CD4-positive, alpha-beta T cell treated with Interleukin-10 for 1 hour (primary cell): Measurements from ENCODE around the gene CCDC57.
A peak's percentile ranks its signal among the peaks of the same experiment; 100 is the strongest.
"Not testable (repeated sequence)": the region's sequence is repeated elsewhere in the genome, so short reads cannot be mapped to it uniquely, and the experiment has no call there.

ENCODE experiments used
- DNase-seq: peaks from one replicate; pipeline ENCODE4 v3.0.0-alpha.2; 2020

CCDC57 gene

GRCh38 chr17:82175201-82175600 lies 37.4 kb downstream of the CCDC57 start:
- no peak for DNase-seq

DNA sequence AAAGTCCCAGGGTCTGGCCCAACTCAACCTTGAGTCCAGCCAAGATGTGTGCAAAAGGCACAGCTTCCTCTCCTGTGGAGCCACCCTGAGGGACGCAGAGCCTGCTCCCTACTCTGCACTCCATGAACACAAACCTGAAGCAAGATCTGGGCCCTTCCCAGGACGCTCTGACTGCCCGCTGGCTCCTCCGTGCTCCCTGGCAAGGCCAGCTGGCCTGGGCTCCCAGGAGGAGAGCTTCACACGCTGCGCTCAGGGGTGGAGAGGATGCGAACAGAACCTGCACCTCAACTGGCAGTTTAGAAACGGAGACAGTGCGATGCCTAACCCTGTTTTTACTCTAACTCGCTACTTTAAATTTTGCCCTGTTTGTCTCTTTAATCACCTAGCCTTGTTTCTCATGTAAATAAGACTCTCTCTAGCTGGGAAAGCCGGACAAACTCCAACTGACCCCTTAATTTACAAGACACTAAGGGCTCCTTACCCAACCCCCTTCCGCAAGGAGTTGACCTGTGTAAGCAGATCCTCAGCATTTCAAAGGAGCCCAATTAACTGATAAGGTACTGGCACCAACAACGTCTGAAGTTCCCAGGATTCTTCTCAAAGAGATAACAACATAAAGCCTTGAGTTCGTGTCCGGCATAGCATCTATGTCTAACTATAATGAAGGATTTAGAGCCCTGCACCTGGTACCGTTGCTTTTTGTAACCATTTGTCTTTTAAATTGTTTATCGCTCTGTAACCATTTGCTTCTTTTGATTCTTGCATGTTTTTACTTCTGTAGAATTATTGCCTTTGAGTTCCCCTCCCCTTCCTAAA lies 38.4 kb downstream of the CCDC57 start:
- DNase-seq = not testable (repeated sequence)

DNA sequence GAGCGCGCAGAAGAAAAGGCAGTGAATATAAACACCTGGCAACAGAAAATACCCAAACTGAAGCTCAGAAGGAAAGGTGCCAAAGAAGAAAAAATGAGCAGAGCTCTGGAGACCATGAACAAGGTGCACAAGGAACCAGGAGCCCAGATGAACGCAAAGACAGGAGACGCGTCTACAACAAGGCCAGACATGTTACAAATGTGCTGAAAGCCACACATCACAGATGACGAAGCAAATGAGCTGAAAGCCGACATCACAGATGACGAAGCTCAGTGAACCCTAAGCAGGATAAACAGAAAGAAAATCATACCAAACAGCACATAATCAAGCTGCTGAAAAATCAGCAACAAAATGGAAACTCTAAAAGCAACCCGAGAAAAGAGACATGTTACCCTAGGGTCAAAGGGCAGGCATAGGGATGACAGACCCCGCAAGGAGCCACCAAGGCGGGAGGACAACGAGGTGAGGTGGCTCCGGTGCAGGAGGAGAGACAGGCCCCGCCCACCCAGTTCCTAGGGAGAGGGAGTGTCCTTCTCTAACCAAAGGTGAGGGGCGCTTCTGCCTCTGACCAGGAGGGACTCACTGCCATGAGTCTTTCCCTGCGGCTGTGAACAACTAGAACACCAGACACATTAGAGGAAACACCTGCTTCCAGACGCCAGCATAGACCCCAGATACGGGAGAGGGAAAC lies 39.1 kb downstream of the CCDC57 start:
- no peak for DNase-seq

GRCh38 chr17:82172486-82173160 lies 40.0 kb downstream of the CCDC57 start:
- no peak for DNase-seq

DNA sequence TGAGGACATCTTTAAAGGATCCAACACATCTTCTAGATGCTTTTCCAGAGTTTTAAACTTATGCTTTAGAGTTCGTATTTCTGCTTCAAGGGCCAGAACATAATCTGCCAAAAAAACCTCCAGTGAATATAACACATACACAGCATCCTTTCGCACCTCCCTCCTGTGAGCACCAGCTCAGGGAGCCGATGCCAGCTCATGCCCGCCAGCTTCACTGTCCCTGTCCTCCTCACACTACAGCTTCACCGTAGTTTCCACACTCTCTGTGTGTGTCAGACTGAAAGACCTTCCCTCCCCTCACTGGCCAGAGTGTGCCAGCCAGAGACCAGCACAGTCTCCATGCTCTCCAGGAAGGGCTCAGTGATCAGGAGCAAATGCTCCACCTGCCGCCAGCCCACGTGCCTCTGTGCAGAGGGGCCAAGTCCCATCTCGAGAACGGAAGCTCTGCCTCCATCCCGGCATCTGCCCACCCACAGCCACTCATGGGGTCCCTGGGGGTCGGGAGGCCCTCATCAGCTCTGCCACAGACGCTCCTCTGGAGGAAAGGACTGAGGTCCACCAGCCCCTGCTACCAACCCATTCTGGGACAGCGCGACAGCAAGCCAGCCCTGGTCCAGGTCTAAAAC lies 40.8 kb downstream of the CCDC57 start:
- no peak for DNase-seq

DNA sequence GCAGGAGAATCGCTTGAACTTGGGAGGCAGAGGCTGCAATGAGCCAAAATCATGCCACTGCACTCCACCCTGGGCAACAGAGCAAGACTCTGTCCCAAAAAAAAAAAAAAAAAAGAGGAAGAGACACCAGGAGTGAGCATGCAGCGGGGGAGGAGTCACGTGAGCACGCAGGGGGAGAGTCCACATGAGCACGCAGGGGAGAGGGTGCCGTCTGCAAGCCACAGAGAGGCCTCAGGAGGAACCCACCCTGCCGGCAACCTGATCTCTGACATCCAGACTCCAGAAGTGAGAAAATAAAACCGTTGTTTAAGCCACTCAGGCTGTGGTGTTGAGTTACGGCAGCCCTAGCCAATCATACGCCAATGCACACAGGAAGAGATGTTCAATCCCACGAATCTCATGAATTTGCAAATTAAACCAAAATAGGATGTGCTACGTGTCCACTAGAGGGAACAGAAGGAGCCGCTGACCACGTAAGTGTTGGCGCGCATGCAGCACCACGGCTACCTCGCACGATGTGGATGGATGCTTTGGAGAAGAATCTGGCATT lies 42.2 kb downstream of the CCDC57 start:
- peak; percentile 6 for DNase-seq

- DNase-seq = no peak
Measured at GRCh38 chr17:82168568-82168967, 44.1 kb downstream of the CCDC57 start.

GRCh38 chr17:82167028-82167427 lies 45.6 kb downstream of the CCDC57 start:
- no peak for DNase-seq

DNA sequence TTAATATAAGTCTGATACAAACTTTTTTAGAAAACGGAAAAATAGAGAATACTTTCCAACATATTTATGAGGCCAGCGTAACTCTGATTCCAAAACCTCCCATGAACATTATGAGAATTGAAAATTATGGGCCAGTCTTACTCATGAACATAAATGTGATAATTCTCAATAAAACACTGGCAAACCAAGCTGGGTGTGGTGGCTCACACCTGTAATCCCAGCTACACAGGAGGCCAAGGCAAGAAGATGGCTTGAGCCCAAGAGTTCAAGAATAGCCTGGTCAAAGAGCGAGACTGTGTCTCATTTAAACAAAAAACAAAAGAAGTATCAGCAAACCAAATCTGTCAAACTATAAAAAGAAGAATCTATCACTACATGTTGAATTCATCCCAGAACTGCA lies 47.8 kb downstream of the CCDC57 start:
- no peak for DNase-seq

DNA sequence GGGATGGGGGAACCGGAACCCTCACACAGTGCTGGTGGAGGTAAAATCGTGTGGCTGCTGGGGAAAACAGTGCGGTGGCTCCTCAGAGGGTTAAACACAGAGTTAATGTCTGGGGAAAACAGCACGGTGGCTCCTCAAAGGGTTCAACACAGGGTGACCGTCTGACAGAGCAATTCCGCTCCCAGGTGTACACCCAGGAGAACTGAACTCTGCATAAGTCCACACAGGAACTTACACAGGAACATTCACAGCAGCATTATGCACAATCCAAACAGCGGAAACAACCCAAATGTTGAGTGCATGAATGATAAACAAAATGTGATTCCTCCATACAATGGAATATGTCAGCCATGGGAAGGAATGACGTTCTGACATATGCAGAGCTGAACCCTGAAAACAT lies 51.4 kb downstream of the CCDC57 start:
- DNase-seq = no peak

DNA sequence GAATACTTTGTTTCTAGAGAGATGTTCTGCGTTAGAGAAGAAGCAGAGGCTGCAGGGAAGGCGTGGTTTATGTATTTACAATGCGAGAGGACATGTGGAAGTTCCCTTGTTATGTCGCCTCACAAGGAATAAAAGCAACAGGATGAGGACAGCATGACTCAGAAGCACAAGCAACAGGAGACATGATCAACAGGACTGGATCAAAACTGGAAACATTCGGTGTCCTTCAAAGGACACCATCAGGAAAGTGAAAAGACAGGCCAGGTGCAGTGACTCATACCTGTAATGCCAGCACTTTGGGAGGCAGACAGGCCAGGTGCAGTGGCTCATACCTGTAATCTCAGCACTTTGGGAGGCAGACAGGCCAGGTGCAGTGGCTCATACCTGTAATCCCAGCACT lies 52.6 kb downstream of the CCDC57 start:
- no peak for DNase-seq

- no peak for DNase-seq
Measured at GRCh38 chr17:82158825-82159224, 53.8 kb downstream of the CCDC57 start.

DNA sequence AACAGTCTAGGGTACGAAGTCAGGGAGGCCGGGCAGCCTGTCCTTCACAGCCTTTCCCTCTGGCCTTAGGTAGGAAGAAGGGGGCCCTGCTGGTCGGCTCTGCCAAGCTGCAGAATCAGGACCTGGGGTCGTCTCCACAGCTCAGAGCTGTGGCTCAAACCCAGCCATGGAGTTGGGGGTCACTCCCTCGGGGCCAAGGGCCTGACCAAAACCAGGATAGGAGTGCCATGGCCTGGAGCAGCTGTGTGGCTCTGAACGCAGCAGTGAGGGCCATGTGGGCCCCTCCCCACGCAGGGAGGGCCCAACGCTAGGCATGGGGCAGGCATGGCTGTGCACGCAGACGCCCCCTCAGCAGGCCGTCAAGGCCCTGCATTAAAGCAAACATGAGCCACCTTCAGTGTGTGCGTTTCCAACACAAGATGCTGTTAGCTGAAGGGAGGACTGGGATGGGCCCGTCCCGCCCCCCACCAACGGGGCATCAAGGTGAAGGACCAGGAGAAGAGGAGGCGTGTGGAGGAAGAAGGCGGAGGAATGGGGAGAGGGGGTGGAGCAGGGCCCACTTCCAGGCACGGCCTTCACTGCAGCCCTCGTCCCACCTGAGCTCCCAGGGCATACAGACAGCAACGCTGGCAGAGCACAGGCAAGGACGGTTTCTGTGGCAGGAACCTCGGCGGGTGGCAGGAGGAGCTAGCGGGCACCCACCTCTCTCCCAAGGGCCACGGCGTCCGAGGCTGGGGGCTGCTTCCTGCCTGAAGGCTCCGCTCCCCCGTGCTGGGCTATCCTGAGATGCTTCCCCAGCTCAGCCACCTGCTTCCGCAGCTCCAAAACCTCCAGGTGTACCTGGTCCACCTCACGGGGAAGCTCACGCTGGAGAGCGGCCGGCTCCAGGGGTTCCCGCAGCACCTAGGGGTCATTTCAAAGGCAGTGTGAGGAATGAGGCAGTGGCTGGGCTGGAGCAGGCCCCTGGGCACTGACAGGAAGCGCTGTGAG lies 55.3 kb downstream of the CCDC57 start:
- no peak for DNase-seq

GRCh38 chr17:82156284-82156925 lies 56.2 kb downstream of the CCDC57 start:
- no peak for DNase-seq

- DNase-seq = no peak
Measured at GRCh38 chr17:82155606-82156005, 57.0 kb downstream of the CCDC57 start.

- DNase-seq = no peak
Measured at GRCh38 chr17:82154881-82155331, 57.7 kb downstream of the CCDC57 start.

DNA sequence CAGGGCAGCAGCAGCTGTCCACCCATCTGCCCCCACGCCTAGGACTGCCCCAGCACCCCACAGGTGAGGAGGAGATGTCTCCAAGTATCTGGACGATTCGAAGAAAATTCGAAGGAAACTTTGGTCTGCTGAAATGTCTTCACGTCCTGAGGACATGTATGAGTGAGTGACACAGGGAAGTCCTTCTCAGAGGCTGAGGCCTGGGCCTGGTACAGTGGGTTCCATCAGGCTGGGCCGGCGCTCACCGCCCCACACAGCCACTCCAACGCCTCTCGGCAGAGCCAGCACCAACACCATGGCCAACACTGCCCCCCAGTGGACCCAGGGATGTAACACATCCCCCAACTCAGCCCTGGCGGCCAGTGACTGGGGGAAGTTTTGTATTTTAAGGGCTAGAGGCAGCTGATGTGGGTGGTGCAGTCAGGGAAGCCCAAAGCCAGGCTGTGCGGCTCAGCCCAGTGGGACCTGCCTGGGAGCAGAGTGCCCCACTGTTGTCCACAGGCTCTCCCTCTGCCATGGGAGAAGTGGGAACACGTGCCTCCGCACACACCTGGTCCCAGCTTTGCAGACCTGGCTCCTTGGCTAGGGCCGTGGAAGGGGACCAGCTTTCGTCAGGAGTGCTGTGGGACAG lies 58.8 kb downstream of the CCDC57 start:
- DNase-seq = peak; percentile 86

DNA sequence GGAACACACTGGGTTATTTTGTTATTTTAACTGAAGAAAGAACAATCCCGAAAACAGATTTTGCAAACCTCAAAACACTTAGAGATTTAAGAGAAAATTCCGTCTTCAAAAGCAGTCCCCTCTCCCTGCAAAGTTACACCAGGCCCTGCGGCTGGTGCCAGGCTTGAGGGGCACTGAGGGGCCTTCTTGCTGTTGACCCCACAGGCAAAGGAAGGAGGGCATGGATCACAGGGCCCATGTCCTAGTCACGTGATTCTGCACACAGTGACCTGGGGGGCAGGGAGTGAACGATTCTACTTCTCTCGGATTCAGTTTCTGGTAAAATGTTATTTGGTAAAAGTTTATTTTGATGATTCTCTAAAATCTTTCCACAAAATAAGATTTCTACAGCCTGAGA lies 59.3 kb downstream of the CCDC57 start:
- no peak for DNase-seq

DNA sequence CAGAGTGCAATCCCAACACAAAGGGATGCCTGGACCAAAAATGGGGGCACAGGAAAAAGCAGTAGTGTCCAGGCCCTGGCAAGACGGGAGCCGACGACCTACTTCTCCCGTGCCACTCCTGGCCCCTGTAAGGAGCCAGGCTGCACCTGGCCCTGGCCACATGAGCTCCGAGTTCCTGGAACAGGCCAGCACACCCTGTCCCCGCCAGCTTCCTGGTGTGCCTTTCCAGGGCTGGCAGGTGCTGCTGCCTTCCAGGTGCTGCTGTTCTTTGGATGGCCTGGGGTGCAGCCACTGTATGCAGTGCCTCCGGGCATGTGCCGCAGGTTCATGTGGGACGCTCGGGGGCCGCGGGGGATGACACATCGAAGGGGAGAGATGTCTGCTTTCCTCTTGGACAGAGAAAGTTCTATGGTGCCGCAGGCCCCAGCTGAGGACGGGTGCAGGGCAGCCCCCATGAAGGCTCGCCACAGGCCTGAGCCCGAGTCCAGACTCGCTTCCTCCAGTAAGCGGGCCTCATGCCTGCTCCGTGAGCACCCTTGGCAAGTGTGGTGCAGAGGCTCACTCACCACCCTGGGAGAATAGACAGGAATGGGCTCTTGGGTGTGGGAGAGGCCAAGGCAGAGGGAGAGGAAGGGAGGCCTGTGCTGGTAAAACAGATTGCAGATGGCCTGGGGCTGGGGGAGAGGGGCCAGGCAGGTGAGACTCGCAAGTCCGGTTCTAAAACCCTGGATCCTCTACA lies 59.9 kb downstream of the CCDC57 start:
- no peak for DNase-seq

DNA sequence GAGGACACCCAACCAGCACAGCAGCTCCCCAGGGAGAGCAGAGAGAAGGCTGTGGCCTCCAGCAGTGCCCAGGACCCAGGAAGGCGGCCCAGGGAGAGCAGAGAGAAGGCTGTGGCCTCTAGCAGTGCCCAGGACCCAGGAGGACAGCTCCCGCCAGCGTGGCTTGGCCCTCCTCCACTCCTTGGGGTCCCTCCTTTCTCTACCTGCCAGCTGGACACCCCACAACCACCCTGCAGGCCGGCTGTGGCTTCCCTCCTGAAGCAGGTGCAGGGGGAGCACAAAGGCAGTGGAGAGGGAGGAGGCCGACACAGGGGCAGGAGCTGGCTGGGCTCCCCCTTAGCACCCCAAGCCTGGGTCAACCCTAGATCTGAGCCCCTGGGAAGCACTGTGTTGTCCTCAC lies 60.5 kb downstream of the CCDC57 start:
- DNase-seq = no peak
